T-cell (primary cell): ENCODE measurements around the gene SLC5A12. TPM values are rescaled to one million over a fixed set of nuclear protein-coding genes. Genes with fewer than 3 reads are reported as not detected.

Experiments
- ATAC-seq, 4 experiments: fragments of 200-7000 bp in 3 of 4; fragments of 150-1000 bp in 1 of 4; cut with Tn5 transposase; replicated peaks in 1 of 4; 1 replicate in 3 of 4; 2 replicates in 1 of 4; pipeline ENCODE4 v1.10.0; 2021; ENCODE audit warnings: moderate library complexity in 3 of 4, mild to moderate bottlenecking in 2 of 4, moderate number of reproducible peaks in 1 of 4
- CTCF ChIA-PET, 2 donors: fragments of 300-600 bp; sonication (Branson Sonifier 250); formaldehyde crosslinking; loops; one replicate each; lab custom pipeline; 2022; ENCODE audit warnings: antibody characterized with exemption in 2 of 2; lab: Charles Lee
- POLR2A ChIA-PET, 2 donors: fragments of 300-600 bp; sonication (Branson Sonifier 250); formaldehyde crosslinking; loops; one replicate each; lab custom pipeline; 2022; ENCODE audit warnings: antibody characterized with exemption in 2 of 2; lab: Charles Lee
- DNase-seq, 35 experiments: peaks; one replicate each; pipeline versions ENCODE4 v3.0.0 to v3.0.0-alpha.2; 2013 to 2023
- H3K27ac ChIP-seq: one replicate; pipeline ENCODE4 v1.5.1; 2013; ENCODE audit warnings: low read length
- H3K27me3 ChIP-seq, 2 experiments: replicated peaks in 1 of 2; 1 replicate in 1 of 2; 2 replicates in 1 of 2; pipeline versions ENCODE4 v1.6.1 to v1.7.0; 2013; ENCODE audit warnings: low read length in 1 of 2, mixed read lengths in 1 of 2; ENCODE audit not compliant: control insufficient read depth in 2 of 2, insufficient read depth in 2 of 2; ENCODE audit errors: extremely low read depth in 1 of 2
- H3K36me3 ChIP-seq, 2 donors: 1 replicate in 1 of 2; 2 replicates in 1 of 2; pipeline versions ENCODE4 v1.6.1 to v1.7.0; 2013; ENCODE audit warnings: low read length in 1 of 2; ENCODE audit not compliant: control insufficient read depth in 2 of 2, insufficient read depth in 1 of 2; ENCODE audit errors: extremely low read depth in 1 of 2
- H3K4me1 ChIP-seq, 2 experiments: 1 replicate in 1 of 2; 2 replicates in 1 of 2; pipeline versions ENCODE4 v1.6.1 to v1.7.0; 2013; ENCODE audit warnings: low read length in 2 of 2, mixed read lengths in 1 of 2; ENCODE audit not compliant: insufficient read depth in 2 of 2, control insufficient read depth in 1 of 2; ENCODE audit errors: extremely low read depth in 1 of 2
- H3K4me3 ChIP-seq, 2 donors: 1 replicate in 1 of 2; 2 replicates in 1 of 2; pipeline versions ENCODE4 v1.5.1 to v1.7.0; 2013; ENCODE audit warnings: mild to moderate bottlenecking in 2 of 2, low read length in 1 of 2, moderate library complexity in 1 of 2; ENCODE audit not compliant: control insufficient read depth in 1 of 2; ENCODE audit errors: extremely low read depth in 1 of 2
- H3K9me3 ChIP-seq: 2 replicates; pipeline ENCODE4 v1.7.0; 2013
- H3K27ac Mint-ChIP-seq, 2 donors: one replicate each; pipeline ENCODE4 v1.8.0; 2020 to 2021; ENCODE audit warnings: mild to moderate bottlenecking in 2 of 2, mixed read lengths in 2 of 2
- H3K27me3 Mint-ChIP-seq, 2 donors: one replicate each; pipeline ENCODE4 v1.8.0; 2021 to 2022; ENCODE audit warnings: mixed read lengths in 2 of 2
- H3K36me3 Mint-ChIP-seq: one replicate; pipeline ENCODE4 v1.8.0; 2021; ENCODE audit warnings: mixed read lengths
- H3K4me1 Mint-ChIP-seq, 3 donors: one replicate each; pipeline ENCODE4 v1.8.0; 2020 to 2022; ENCODE audit warnings: mixed read lengths in 3 of 3, mild to moderate bottlenecking in 1 of 3
- H3K4me3 Mint-ChIP-seq, 3 donors: one replicate each; pipeline ENCODE4 v1.8.0; 2020 to 2022; ENCODE audit warnings: mild to moderate bottlenecking in 3 of 3, mixed read lengths in 3 of 3, moderate library complexity in 3 of 3
- H3K9me3 Mint-ChIP-seq, 3 donors: one replicate each; pipeline ENCODE4 v1.8.0; 2020 to 2022; ENCODE audit warnings: mixed read lengths in 3 of 3
- WGBS: methylation state at CpG from one replicate; pipeline ENCODE4 v1.1.5; 2013; ENCODE audit warnings: missing lambda C conversion rate; ENCODE audit not compliant: insufficient coverage; 5-methylcytosine and 5-hydroxymethylcytosine counted together
- total RNA-seq, 35 experiments: library from RNA in 6 of 35; stranded (reverse) in 6 of 35; fragments of 120-200 nt in 1 of 35; gene quantifications; one replicate each; pipeline versions ENCODE4 v1.2.1 to v1.2.4 and lab custom pipeline; 2013 to 2026

The SLC5A12 gene
- total RNA-seq (not detected), total RNA-seq (lab: John Stamatoyannopoulos, UW) (0 to 0.09 (median 0) reads per million in 29 experiments)
- not detected for total RNA-seq (2013)

GRCh38 chr11:26721948-26722475, at the start of gene SLC5A12:
Gene SLC5A12, minus strand, starts transcription at chr11:26722060. Its CDS starts 346 bp downstream, at chr11:26721714.
- Histone ChIP-seq H3K4me1 (no peaks in the 10 kb centered on the region), H3K9me3 (no peaks in the 10 kb centered on the region), H3K4me3 (no peak within 1 kb of the TSS), H3K36me3 (no peaks in the 10 kb centered on the region), H3K27ac (no peak within 1 kb of the TSS), H3K27me3 (no peaks in the 10 kb centered on the region)
- CTCF ChIA-PET = no interaction called here
- POLR2A ChIA-PET = no interaction called here
- DNase-seq (no peak), ATAC-seq (no peak)
- Mint-ChIP-seq H3K36me3 (no peaks in the 10 kb centered on the region), H3K9me3 (peaks cover 8 to 12% (median 12%) of the 10 kb centered on the region in 3 donors), H3K4me3 (no peak within 1 kb of the TSS), H3K27ac (no peak within 1 kb of the TSS), H3K27me3 (no peaks in the 10 kb centered on the region), H3K4me1 (no peaks in the 10 kb centered on the region)
- no CpG with 5 or more reads among the region's 3 CpGs for WGBS

- no peak overlapping the region for H3K27ac ChIP-seq
- no peaks in the 10 kb centered on the region for H3K27me3 ChIP-seq
- H3K9me3 ChIP-seq = no peaks in the 10 kb centered on the region
- Mint-ChIP-seq H3K4me1 (no peaks in the 10 kb centered on the region), H3K27ac (no peak overlapping the region), H3K36me3 (no peaks in the 10 kb centered on the region), H3K27me3 (no peaks in the 10 kb centered on the region), H3K4me3 (no peak overlapping the region), H3K9me3 (peaks cover 3 to 4% (median 4%) of the 10 kb centered on the region in 3 donors)
- H3K4me1 ChIP-seq = no peaks in the 10 kb centered on the region
- DNase-seq = no peak
- ChIA-PET POLR2A (no interaction called here), CTCF (no interaction called here)
- ATAC-seq = no peak
- no peaks in the 10 kb centered on the region for H3K36me3 ChIP-seq
- no peak overlapping the region for H3K4me3 ChIP-seq
Observed at GRCh38 chr11:26769027-26769426, 47.2 kb upstream of the SLC5A12 start.

- Histone ChIP-seq H3K36me3 (no peaks in the 10 kb centered on the region), H3K9me3 (no peaks in the 10 kb centered on the region), H3K27ac (no peak overlapping the region), H3K27me3 (no peaks in the 10 kb centered on the region), H3K4me3 (no peak overlapping the region), H3K4me1 (no peaks in the 10 kb centered on the region)
- POLR2A ChIA-PET = no interaction called here
- Mint-ChIP-seq H3K27ac (no peak overlapping the region), H3K4me3 (no peak overlapping the region), H3K36me3 (no peaks in the 10 kb centered on the region), H3K4me1 (no peaks in the 10 kb centered on the region), H3K27me3 (no peaks in the 10 kb centered on the region), H3K9me3 (peaks cover under 1 to 4% (median 4%) of the 10 kb centered on the region in 3 donors)
- WGBS = 60% methylated on average over 1 of the region's 2 CpGs
- no peak for ATAC-seq
- no peak for DNase-seq
- CTCF ChIA-PET = no interaction called here
Observed at GRCh38 chr11:26767060-26767459, 45.2 kb upstream of the SLC5A12 start.

GRCh38 chr11:26765323-26765722, 43.5 kb upstream of the SLC5A12 start:
- no peak overlapping the region for H3K27ac ChIP-seq
- H3K36me3 Mint-ChIP-seq = no peaks in the 10 kb centered on the region
- no peaks in the 10 kb centered on the region for H3K4me1 ChIP-seq
- H3K9me3 Mint-ChIP-seq = peaks cover 0 to 4% (median 4%) of the 10 kb centered on the region in 3 donors
- ATAC-seq (no peak), DNase-seq (no peak)
- POLR2A ChIA-PET = no interaction called here
- H3K27me3 Mint-ChIP-seq = no peaks in the 10 kb centered on the region
- H3K27ac Mint-ChIP-seq = no peak overlapping the region
- WGBS = 83% methylated on average over 1 of the region's 3 CpGs
- CTCF ChIA-PET = no interaction called here
- H3K4me3 ChIP-seq = no peak overlapping the region
- no peak overlapping the region for H3K4me3 Mint-ChIP-seq
- H3K36me3 ChIP-seq = no peaks in the 10 kb centered on the region
- no peaks in the 10 kb centered on the region for H3K27me3 ChIP-seq
- no peaks in the 10 kb centered on the region for H3K4me1 Mint-ChIP-seq
- no peaks in the 10 kb centered on the region for H3K9me3 ChIP-seq

- no peaks in the 10 kb centered on the region for H3K4me1 ChIP-seq
- peaks cover 0 to 4% (median under 1%) of the 10 kb centered on the region in 3 donors for H3K9me3 Mint-ChIP-seq
- DNase-seq = no peak
- H3K36me3 Mint-ChIP-seq = no peaks in the 10 kb centered on the region
- H3K27me3 Mint-ChIP-seq = no peaks in the 10 kb centered on the region
- no peaks in the 10 kb centered on the region for H3K4me1 Mint-ChIP-seq
- ChIA-PET POLR2A (no interaction called here), CTCF (no interaction called here)
- no peak overlapping the region for H3K4me3 Mint-ChIP-seq
- 100% methylated on average over 1 of the region's 3 CpGs for WGBS
- no peaks in the 10 kb centered on the region for H3K27me3 ChIP-seq
- ATAC-seq = no peak
- no peak overlapping the region for H3K27ac Mint-ChIP-seq
- no peak overlapping the region for H3K4me3 ChIP-seq
- H3K36me3 ChIP-seq = no peaks in the 10 kb centered on the region
- no peak overlapping the region for H3K27ac ChIP-seq
- H3K9me3 ChIP-seq = no peaks in the 10 kb centered on the region
Observed at GRCh38 chr11:26764825-26765224, 43.0 kb upstream of the SLC5A12 start.

- no peak overlapping the region for H3K4me3 Mint-ChIP-seq
- ChIA-PET CTCF (no interaction called here), POLR2A (no interaction called here)
- no peaks in the 10 kb centered on the region for H3K4me1 Mint-ChIP-seq
- Histone ChIP-seq H3K9me3 (no peaks in the 10 kb centered on the region), H3K27me3 (no peaks in the 10 kb centered on the region), H3K4me1 (no peaks in the 10 kb centered on the region), H3K4me3 (no peak overlapping the region), H3K36me3 (no peaks in the 10 kb centered on the region), H3K27ac (no peak overlapping the region)
- no peaks in the 10 kb centered on the region for H3K27me3 Mint-ChIP-seq
- WGBS = 71% methylated on average over 4 of the region's 5 CpGs
- DNase-seq = no peak
- no peak for ATAC-seq
- no peaks in the 10 kb centered on the region for H3K36me3 Mint-ChIP-seq
- H3K9me3 Mint-ChIP-seq = peaks cover 0 to 4% (median 0%) of the 10 kb centered on the region in 3 donors
- no peak overlapping the region for H3K27ac Mint-ChIP-seq
Observed at GRCh38 chr11:26764315-26764714, 42.5 kb upstream of the SLC5A12 start.
